Thyroid gland (tissue), 4 donors: ENCODE results near the gene APBB2. TPM values are rescaled to one million over a fixed set of nuclear protein-coding genes. Genes with fewer than 3 reads are reported as not detected.
A peak's percentile ranks its signal among the peaks of the same experiment; 100 is the strongest.

Experiments
- DNase-seq, 2 donors: peaks; one replicate each; pipeline ENCODE4 v3.0.0-alpha.2; 2019
- H3K27ac ChIP-seq, 3 donors: fragments of 200-600 bp; sonication (generic); 1 replicate in 2 of 3; 2 replicates in 1 of 3; pipeline ENCODE4 v1.5.1; 2016 to 2019; ENCODE audit warnings: mild to moderate bottlenecking in 1 of 3, moderate library complexity in 1 of 3
- H3K27me3 ChIP-seq: fragments of 200-600 bp; sonication (generic); one replicate; pipeline ENCODE4 v1.5.1; 2019
- H3K36me3 ChIP-seq, 2 donors: fragments of 200-600 bp; sonication (generic); one replicate each; pipeline ENCODE4 v1.5.1; 2016 to 2019
- H3K4me1 ChIP-seq, 2 donors: fragments of 200-600 bp; sonication (generic); one replicate each; pipeline ENCODE4 v1.5.1; 2017 to 2019
- H3K4me3 ChIP-seq, 3 donors: fragments of 200-600 bp; sonication (generic); replicated peaks in 1 of 3; 1 replicate in 2 of 3; 2 replicates in 1 of 3; pipeline ENCODE4 v1.5.1; 2016; ENCODE audit warnings: mild to moderate bottlenecking in 1 of 3
- H3K9me3 ChIP-seq: fragments of 200-600 bp; sonication (generic); one replicate; pipeline ENCODE4 v1.5.1; 2017
- POLR2A ChIP-seq, 2 donors: fragments of 450-650 bp; IDR thresholded peaks; one replicate each; pipeline ENCODE4 v1.6.1; 2017; ENCODE audit warnings: antibody characterized with exemption in 2 of 2, mild to moderate bottlenecking in 2 of 2, moderate library complexity in 1 of 2
- WGBS, 2 donors: methylation state at CpG; one replicate each; pipeline ENCODE4 v1.1.5; 2017; 5-methylcytosine and 5-hydroxymethylcytosine counted together
- intact Hi-C: fragments of 100-400 bp; cut with DNase I; formaldehyde crosslinking; loops from one replicate; pipeline ENCODE4 v1.15.1; 2023
- total RNA-seq, 4 donors: library from RNA; depleted of rRNA; stranded (reverse); fragments of >200 nt; gene quantifications; one replicate each; pipeline ENCODE4 v1.2.3, GENCODE V29; 2016
- TF ChIP-seq, protein P1 (sequence below), 6 experiments: fragments of 200-600 bp in 3 of 6; fragments of 450-650 bp in 3 of 6; sonication (generic) in 3 of 6; IDR thresholded peaks; one replicate each; pipeline ENCODE4 v1.5.1; 2016 to 2019; ENCODE audit warnings: antibody characterized with exemption in 6 of 6, mild to moderate bottlenecking in 2 of 6, inconsistent platforms in 1 of 6, moderate library complexity in 1 of 6

Gene APBB2
- total RNA-seq, 4 donors from 2014 or later = 174 to 253 (median 199) TPM

- no peak for DNase-seq
- Histone ChIP-seq H3K4me1 (peaks cover 10 to 20% of the 10 kb centered on the region in 2 donors), H3K36me3 (no peaks in the 10 kb centered on the region), H3K4me3 (no peak overlapping the region), H3K9me3 (no peaks in the 10 kb centered on the region), H3K27ac (no peak overlapping the region), H3K27me3 (no peaks in the 10 kb centered on the region)
- WGBS, 2 donors = 85 to 95% methylated on average over 1 of the region's 1 CpG
- TF ChIP-seq, protein P1, sequence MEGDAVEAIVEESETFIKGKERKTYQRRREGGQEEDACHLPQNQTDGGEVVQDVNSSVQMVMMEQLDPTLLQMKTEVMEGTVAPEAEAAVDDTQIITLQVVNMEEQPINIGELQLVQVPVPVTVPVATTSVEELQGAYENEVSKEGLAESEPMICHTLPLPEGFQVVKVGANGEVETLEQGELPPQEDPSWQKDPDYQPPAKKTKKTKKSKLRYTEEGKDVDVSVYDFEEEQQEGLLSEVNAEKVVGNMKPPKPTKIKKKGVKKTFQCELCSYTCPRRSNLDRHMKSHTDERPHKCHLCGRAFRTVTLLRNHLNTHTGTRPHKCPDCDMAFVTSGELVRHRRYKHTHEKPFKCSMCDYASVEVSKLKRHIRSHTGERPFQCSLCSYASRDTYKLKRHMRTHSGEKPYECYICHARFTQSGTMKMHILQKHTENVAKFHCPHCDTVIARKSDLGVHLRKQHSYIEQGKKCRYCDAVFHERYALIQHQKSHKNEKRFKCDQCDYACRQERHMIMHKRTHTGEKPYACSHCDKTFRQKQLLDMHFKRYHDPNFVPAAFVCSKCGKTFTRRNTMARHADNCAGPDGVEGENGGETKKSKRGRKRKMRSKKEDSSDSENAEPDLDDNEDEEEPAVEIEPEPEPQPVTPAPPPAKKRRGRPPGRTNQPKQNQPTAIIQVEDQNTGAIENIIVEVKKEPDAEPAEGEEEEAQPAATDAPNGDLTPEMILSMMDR (IDR thresholded peaks at IDR 0.05) = no peak
- no peak for TF ChIP-seq POLR2A (IDR thresholded peaks at IDR 0.05)
- intact Hi-C loops = no loop called here
These were observed 253.4 kb downstream of the APBB2 start for GRCh38 chr4:40960941-40961340.

DNA sequence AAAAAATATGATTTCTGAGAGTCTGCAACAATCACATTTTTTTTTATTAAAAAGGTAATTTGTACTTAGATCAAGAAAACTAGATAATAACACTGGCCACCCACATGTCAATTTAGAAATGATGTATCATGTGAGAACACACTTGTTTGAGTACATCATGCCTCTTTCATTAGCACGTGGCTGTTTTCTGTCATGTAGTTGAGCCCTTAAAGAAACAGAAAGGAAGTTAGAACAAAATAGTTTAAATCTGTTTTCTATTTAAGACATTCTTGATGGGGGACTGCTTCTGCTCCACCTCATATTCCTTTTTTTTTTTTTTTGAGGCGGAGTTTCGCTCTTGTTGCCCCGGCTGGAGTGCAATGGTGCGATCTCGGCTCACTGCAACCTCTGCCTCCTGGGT, 257.1 kb downstream of the APBB2 start:
- H3K27me3 ChIP-seq = no peaks in the 10 kb centered on the region
- no peak overlapping the region for H3K27ac ChIP-seq
- intact Hi-C loops = no loop called here
- 90 to 91% methylated on average over 6 of the region's 6 CpGs for WGBS, 2 donors
- H3K4me1 ChIP-seq = peaks cover 16 to 26% of the 10 kb centered on the region in 2 donors
- TF ChIP-seq, protein P1 (IDR thresholded peaks at IDR 0.05) = no peak
- TF ChIP-seq POLR2A (IDR thresholded peaks at IDR 0.05) = no peak
- no peaks in the 10 kb centered on the region for H3K9me3 ChIP-seq
- no peak overlapping the region for H3K4me3 ChIP-seq
- no peaks in the 10 kb centered on the region for H3K36me3 ChIP-seq
- DNase-seq = no peak

DNA sequence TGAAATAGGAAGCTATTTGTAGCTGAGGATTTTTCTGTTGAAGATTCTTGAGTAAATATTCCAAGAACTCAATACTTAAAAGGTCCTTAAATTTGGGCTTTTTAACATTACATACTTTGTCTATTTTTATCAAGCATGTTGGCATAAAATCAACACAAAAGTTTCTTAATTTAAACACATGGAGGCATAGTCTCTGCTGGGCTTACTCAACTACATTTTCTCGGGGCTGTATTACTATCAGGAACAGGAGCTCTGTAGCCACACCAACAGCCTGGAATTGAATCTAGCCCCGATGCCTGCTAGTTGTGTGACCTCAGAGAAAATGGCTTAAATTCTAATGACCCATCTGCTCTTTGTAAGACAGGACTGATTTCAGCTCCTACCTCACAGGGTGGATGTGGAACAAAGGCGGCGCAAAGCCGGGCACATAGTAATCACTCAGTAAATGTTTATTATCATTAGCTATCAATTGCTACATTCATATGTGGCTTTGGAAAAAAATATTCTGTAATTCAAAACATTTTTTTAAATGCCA, 257.6 kb downstream of the APBB2 start:
- DNase-seq = no peak

DNA sequence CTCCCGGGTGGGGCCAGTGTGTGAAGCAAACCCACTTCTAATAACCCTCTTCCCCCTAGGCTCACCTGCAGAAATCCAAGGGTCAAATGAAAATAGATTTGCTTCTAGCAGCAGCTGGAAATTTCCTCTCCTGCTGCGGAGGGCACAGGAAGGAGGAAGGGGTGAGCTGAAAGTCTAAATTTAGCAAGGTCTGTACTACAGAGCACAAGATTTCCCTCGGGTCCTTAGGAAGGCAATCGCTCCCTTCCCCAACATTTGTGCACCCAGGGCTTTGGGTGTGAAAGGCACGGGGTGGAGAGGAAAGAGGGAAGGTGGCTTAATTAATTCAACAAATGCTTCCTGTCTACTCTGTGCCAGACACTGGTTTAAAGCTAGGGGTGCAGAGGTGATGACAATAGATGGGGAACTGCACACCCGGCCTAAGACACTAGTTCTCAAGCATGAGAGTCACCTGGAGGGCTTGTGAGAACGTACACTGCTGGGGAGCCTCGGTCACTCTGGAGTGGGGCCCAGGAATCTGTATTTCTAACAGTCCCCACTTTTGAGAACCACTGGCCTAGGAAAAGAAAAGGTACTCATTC, 260.2 kb downstream of the APBB2 start:
- Histone ChIP-seq H3K27ac (peak overlapping the region; percentile 15 to 64 (median 50)), H3K4me1 (peaks cover 10 to 19% of the 10 kb centered on the region in 2 donors), H3K27me3 (no peaks in the 10 kb centered on the region), H3K4me3 (no peak overlapping the region), H3K9me3 (no peaks in the 10 kb centered on the region), H3K36me3 (no peaks in the 10 kb centered on the region)
- intact Hi-C loops = no loop called here
- DNase-seq = no peak
- TF ChIP-seq, protein P1 (IDR thresholded peaks at IDR 0.05) = no peak
- TF ChIP-seq POLR2A (IDR thresholded peaks at IDR 0.05) = no peak
- 36 to 64% methylated on average over 8 of the region's 8 CpGs for WGBS, 2 donors

More for the DNA sequence above, 257.6 kb downstream of the APBB2 start:
- TF ChIP-seq, protein P1 (IDR thresholded peaks at IDR 0.05) = no peak
- TF ChIP-seq POLR2A (IDR thresholded peaks at IDR 0.05) = no peak
- Histone ChIP-seq H3K27me3 (no peaks in the 10 kb centered on the region), H3K4me1 (peaks cover 16 to 26% of the 10 kb centered on the region in 2 donors), H3K27ac (peak overlapping the region in 2 of 3 donors; percentile 12 to 19), H3K36me3 (no peaks in the 10 kb centered on the region), H3K4me3 (no peak overlapping the region), H3K9me3 (no peaks in the 10 kb centered on the region)
- intact Hi-C loops = no loop called here
- WGBS, 2 donors = 89 to 97% methylated on average over 5 of the region's 5 CpGs

DNA sequence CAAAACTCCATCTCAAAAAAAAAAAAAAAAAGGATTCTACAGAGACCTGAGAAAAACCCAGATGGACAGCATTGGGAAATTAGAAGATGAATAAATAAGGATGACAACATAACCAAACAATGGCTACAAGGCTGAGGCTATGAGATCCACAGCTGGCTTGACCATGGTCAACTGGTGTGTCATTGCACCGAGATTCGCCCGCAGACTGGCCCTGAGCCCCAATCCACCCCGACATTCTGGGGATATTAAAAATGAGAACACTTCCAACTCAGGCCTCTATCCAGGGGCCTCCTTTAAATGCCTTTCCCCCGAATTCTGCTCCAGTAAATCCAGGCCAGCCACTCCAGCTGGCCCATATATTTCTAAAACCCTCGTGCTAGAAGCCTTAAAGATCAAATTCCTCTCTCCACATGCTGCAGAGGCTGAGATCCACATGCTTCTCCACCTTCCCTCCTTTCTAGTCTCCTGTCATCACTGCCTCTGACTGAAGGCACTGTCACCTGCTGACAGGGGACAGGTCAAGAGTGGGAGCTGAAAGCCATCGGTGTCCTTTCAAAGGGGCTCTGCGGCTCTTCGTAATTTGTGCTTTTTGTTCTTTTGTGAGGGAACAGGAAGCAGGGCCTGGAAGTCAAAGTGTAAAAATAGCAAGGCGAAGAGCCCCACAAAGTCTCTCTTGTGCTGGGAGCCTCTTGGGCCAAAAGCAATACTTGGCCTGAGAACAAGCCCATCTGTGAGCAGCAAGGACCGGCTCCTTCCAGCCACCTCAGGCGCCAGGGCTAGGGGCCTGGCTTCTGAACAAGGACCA, 260.9 kb downstream of the APBB2 start:
- intact Hi-C loops = no loop called here
- no peaks in the 10 kb centered on the region for H3K27me3 ChIP-seq
- no peak overlapping the region for H3K4me3 ChIP-seq
- 62 to 78% methylated on average over 12 of the region's 12 CpGs for WGBS, 2 donors
- H3K27ac ChIP-seq = peak overlapping the region; percentile 15 to 64 (median 50)
- peaks cover 11 to 19% of the 10 kb centered on the region in 2 donors for H3K4me1 ChIP-seq
- no peak for TF ChIP-seq POLR2A (IDR thresholded peaks at IDR 0.05)
- TF ChIP-seq, protein P1 (IDR thresholded peaks at IDR 0.05) = no peak
- DNase-seq = peak in 1 of 2 donors; percentile 28
- no peaks in the 10 kb centered on the region for H3K9me3 ChIP-seq
- H3K36me3 ChIP-seq = no peaks in the 10 kb centered on the region
